Mucosa of descending colon (tissue), 3 donors: ENCODE measurements around the gene TRPM3. TPM values are rescaled to one million over a fixed set of nuclear protein-coding genes. Genes with fewer than 3 reads are reported as not detected.

Experiments used
- ATAC-seq: fragments of 200-7000 bp; cut with Tn5 transposase; one replicate; pipeline ENCODE4 v1.9.1; 2020; ENCODE audit warnings: mild to moderate bottlenecking, moderate library complexity
- DNase-seq, 3 donors: peaks; one replicate each; pipeline ENCODE4 v3.0.0-alpha.2; 2020
- H3K36me3 ChIP-seq: fragments of 200-600 bp; one replicate; pipeline ENCODE4 v1.8.0; 2021; ENCODE audit warnings: low read depth, mild to moderate bottlenecking
- H3K4me1 ChIP-seq: fragments of 200-600 bp; one replicate; pipeline ENCODE4 v1.8.0; 2021; ENCODE audit warnings: low read depth, mild to moderate bottlenecking
- H3K4me3 ChIP-seq: fragments of 200-600 bp; one replicate; pipeline ENCODE4 v1.8.0; 2021; ENCODE audit warnings: mild to moderate bottlenecking
- H3K9me3 ChIP-seq: fragments of 200-600 bp; one replicate; pipeline ENCODE4 v1.8.0; 2021; ENCODE audit warnings: mild to moderate bottlenecking
- CTCF ChIP-seq: fragments of 200-600 bp; IDR thresholded peaks from one replicate; pipeline ENCODE4 v1.8.0; 2022; ENCODE audit warnings: antibody characterized with exemption, mild to moderate bottlenecking
- intact Hi-C, 2 donors: fragments of 100-400 bp; cut with DNase I in 1 of 2; cut with micrococcal nuclease in 1 of 2; formaldehyde crosslinking; loops; one replicate each; pipeline versions ENCODE4 v1.11.0 to v1.11.1; 2022; cut with DNase I, micrococcal nuclease
- total RNA-seq, 3 donors: library from RNA; stranded (reverse); fragmentation: NEBNext Ultra II Directional in 2 of 3; extraction: Animal tissue kit (Norgen Biotek cat#: 25700) in 2 of 3; gene quantifications; one replicate each; pipeline versions ENCODE4 v1.2.1 to v1.2.4, GENCODE V29; 2021 to 2023
- donor health status: DM: no; HTN: no; CAD: no; lungs with moderate emphysema.
- donor health status: DM: no; HTN: no; CAD: no.
- donor health status: DM: no; HTN: yes; CAD: no.

TRPM3 gene
- total RNA-seq, 3 donors from 2014 or later, result 0.29 to 0.55 (median 0.51) TPM

- Histone ChIP-seq H3K4me3 (no peak overlapping the region), H3K9me3 (no peaks in the 10 kb centered on the region), H3K36me3 (no peaks in the 10 kb centered on the region), H3K4me1 (no peaks in the 10 kb centered on the region)
- no peak for ATAC-seq
- no peak for DNase-seq
- no peak for TF ChIP-seq CTCF
- intact Hi-C loops, result no loop called here
Observed at GRCh38 chr9:71105192-71105591, 16.2 kb downstream of the TRPM3 start.

GRCh38 chr9:71098801-71099200 lies 22.6 kb downstream of the TRPM3 start:
- Histone ChIP-seq H3K4me3 (no peak overlapping the region), H3K9me3 (no peaks in the 10 kb centered on the region), H3K36me3 (no peaks in the 10 kb centered on the region), H3K4me1 (no peaks in the 10 kb centered on the region)
- no peak for ATAC-seq
- intact Hi-C loops, result no loop called here
- TF ChIP-seq CTCF, result no peak
- DNase-seq, result no peak

GRCh38 chr9:71097671-71098070 lies 23.8 kb downstream of the TRPM3 start:
- DNase-seq (no peak), ATAC-seq (no peak)
- TF ChIP-seq CTCF, result no peak
- Histone ChIP-seq H3K36me3 (no peaks in the 10 kb centered on the region), H3K4me1 (no peaks in the 10 kb centered on the region), H3K9me3 (no peaks in the 10 kb centered on the region), H3K4me3 (no peak overlapping the region)
- intact Hi-C loops, result no loop called here

GRCh38 chr9:71096421-71097108 lies 24.9 kb downstream of the TRPM3 start:
- H3K4me1 ChIP-seq, result no peaks in the 10 kb centered on the region
- no peaks in the 10 kb centered on the region for H3K36me3 ChIP-seq
- DNase-seq, result peak in 1 of 3 donors; percentile 42
- no peak overlapping the region for H3K4me3 ChIP-seq
- intact Hi-C loops, result no loop called here
- TF ChIP-seq CTCF, result no peak
- H3K9me3 ChIP-seq, result no peaks in the 10 kb centered on the region
- peak; percentile 91 for ATAC-seq

GRCh38 chr9:71094708-71095251 lies 26.6 kb downstream of the TRPM3 start:
- no peaks in the 10 kb centered on the region for H3K9me3 ChIP-seq
- no peak for DNase-seq
- no peaks in the 10 kb centered on the region for H3K4me1 ChIP-seq
- ATAC-seq, result peak; percentile 69
- no peaks in the 10 kb centered on the region for H3K36me3 ChIP-seq
- TF ChIP-seq CTCF, result no peak
- no peak overlapping the region for H3K4me3 ChIP-seq
- intact Hi-C loops, result no loop called here
